ENCODE measurements around the gene ARMC2.

ARMC2 gene

GRCh38 chr6:108902382-108902792 is 54.2 kb downstream of the ARMC2 start:
- in situ Hi-C loops (cut with HindIII; ENCODE audit: low sequenced_read_pairs), result no loop called here
- TF ChIP-seq CTCF (IDR thresholded peaks at IDR 0.05; ENCODE audit: low read depth, low read length, missing control alignments), result no peak
- DNase-seq (ENCODE audit: low read depth), result no peak
- H3K4me3 ChIP-seq (ENCODE audit: low read depth, low read length), result no peak overlapping the region

GRCh38 chr6:108903796-108904195 is 55.6 kb downstream of the ARMC2 start:
- no peak for TF ChIP-seq CTCF (IDR thresholded peaks at IDR 0.05; ENCODE audit: low read depth, low read length, missing control alignments)
- DNase-seq (ENCODE audit: low read depth), result no peak
- H3K4me3 ChIP-seq (ENCODE audit: low read depth, low read length), result no peak overlapping the region
- in situ Hi-C loops (cut with HindIII; ENCODE audit: low sequenced_read_pairs), result no loop called here

GRCh38 chr6:108904741-108905140 is 56.5 kb downstream of the ARMC2 start:
- TF ChIP-seq CTCF (IDR thresholded peaks at IDR 0.05; ENCODE audit: low read depth, low read length, missing control alignments), result no peak
- in situ Hi-C loops (cut with HindIII; ENCODE audit: low sequenced_read_pairs), result no loop called here
- DNase-seq (ENCODE audit: low read depth), result no peak
- no peak overlapping the region for H3K4me3 ChIP-seq (ENCODE audit: low read depth, low read length)

GRCh38 chr6:108914235-108915022 is 66.2 kb downstream of the ARMC2 start:
- peak; percentile 44 for TF ChIP-seq CTCF (IDR thresholded peaks at IDR 0.05; ENCODE audit: low read depth, low read length, missing control alignments)
- no peak overlapping the region for H3K4me3 ChIP-seq (ENCODE audit: low read depth, low read length)
- in situ Hi-C loops (cut with HindIII; ENCODE audit: low sequenced_read_pairs), result no loop called here
- DNase-seq (ENCODE audit: low read depth), result no peak

- no peak overlapping the region for H3K4me3 ChIP-seq (ENCODE audit: low read depth, low read length)
- DNase-seq (ENCODE audit: low read depth), result no peak
- in situ Hi-C loops (cut with HindIII; ENCODE audit: low sequenced_read_pairs), result no loop called here
- no peak for TF ChIP-seq CTCF (IDR thresholded peaks at IDR 0.05; ENCODE audit: low read depth, low read length, missing control alignments)
Measured at GRCh38 chr6:108915258-108915657, 67.0 kb downstream of the ARMC2 start.

- DNase-seq (ENCODE audit: low read depth), result no peak
- no peak overlapping the region for H3K4me3 ChIP-seq (ENCODE audit: low read depth, low read length)
- TF ChIP-seq CTCF (IDR thresholded peaks at IDR 0.05; ENCODE audit: low read depth, low read length, missing control alignments), result no peak
- in situ Hi-C loops (cut with HindIII; ENCODE audit: low sequenced_read_pairs), result no loop called here
Measured at GRCh38 chr6:108916026-108916686, 67.9 kb downstream of the ARMC2 start.

All from astrocyte of the cerebellum (primary cell).